ENCODE data around the gene CASP8AP2. TPM values are rescaled to one million over a fixed set of nuclear protein-coding genes. Genes with fewer than 3 reads are reported as not detected.
"Not testable (repeated sequence)": the region's sequence is repeated elsewhere in the genome, so short reads cannot be mapped to it uniquely, and the experiment has no call there.

The CASP8AP2 gene
- total RNA-seq, 1 donor, result 13.0 TPM

DNA sequence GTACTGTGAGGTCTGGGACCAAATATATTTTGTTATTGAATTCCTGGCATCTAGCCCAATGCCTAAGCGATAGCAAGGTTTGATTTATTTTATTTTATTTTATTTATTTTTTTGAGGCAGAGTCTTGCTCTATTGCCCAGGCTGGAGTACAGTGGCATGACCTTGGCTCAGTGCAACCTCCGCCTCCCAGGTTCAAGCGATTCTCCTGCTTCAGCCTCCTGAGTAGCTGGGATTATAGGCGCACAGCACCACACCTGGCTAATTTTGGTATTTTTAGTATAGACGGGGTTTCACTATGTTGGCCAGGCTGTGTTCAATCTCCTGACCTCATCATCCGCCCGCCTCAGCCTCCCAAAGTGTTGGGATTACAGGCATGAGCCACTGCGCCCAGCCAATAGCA is 62.9 kb downstream of the CASP8AP2 start:
- not testable (repeated sequence) for H3K27ac ChIP-seq (ENCODE audit: low read depth, low read length); H3K36me3 ChIP-seq (ENCODE audit: insufficient read depth, low read length); DNase-seq (ENCODE audit: insufficient read length, low spot score, missing footprints); H2AFZ ChIP-seq (ENCODE audit: low read length); H3K4me3 ChIP-seq (ENCODE audit: insufficient read depth, low read length); H4K20me1 ChIP-seq (ENCODE audit: insufficient read depth, low read length); H3K79me2 ChIP-seq (ENCODE audit: insufficient read depth, low read length); H3K9me3 ChIP-seq (ENCODE audit: low read depth, low read length); H3K4me1 ChIP-seq (ENCODE audit: insufficient read depth, low read length); H3K4me2 ChIP-seq (ENCODE audit: insufficient read depth, low read length)
- H3K27me3 ChIP-seq (ENCODE audit: insufficient read depth, low read length), result peaks cover 12% of the 10 kb centered on the region

DNA sequence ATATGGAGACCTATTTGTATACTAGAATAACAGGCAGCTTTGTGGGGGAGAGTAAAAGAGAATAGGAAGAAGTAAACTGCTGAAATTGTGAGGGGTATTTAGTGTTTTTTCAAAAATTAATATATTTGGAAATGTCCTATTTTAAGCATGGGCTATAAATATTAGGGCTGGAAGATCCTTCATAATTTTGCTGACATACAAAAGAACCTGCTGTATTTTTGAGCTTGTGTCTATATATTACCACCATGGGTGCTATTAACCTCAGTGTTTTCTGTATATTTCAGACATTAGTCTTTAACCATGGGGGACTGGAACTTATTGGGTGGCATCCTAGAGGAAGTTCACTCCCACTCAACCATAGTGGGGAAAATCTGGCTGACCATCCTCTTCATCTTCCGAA is 64.5 kb downstream of the CASP8AP2 start, which contains the start of gene GJA10:
Gene GJA10 (plus strand): TSS at position 301 of the 400 bp plus-strand sequence. CDS start 0 bp downstream, at position 301.
- DNase-seq (ENCODE audit: insufficient read length, low spot score, missing footprints), result no peak
- H3K36me3 ChIP-seq (ENCODE audit: insufficient read depth, low read length), result no peaks in the 10 kb centered on the region
- peaks cover 11% of the 10 kb centered on the region for H3K27me3 ChIP-seq (ENCODE audit: insufficient read depth, low read length)
- H3K27ac ChIP-seq (ENCODE audit: low read depth, low read length), result no peak within 1 kb of the TSS
- H4K20me1 ChIP-seq (ENCODE audit: insufficient read depth, low read length), result no peaks in the 10 kb centered on the region
- no peak within 1 kb of the TSS for H2AFZ ChIP-seq (ENCODE audit: low read length)
- H3K79me2 ChIP-seq (ENCODE audit: insufficient read depth, low read length), result no peaks in the 10 kb centered on the region
- H3K9me3 ChIP-seq (ENCODE audit: low read depth, low read length), result no peaks in the 10 kb centered on the region
- no peak within 1 kb of the TSS for H3K4me2 ChIP-seq (ENCODE audit: insufficient read depth, low read length)
- TF ChIP-seq, protein P1, sequence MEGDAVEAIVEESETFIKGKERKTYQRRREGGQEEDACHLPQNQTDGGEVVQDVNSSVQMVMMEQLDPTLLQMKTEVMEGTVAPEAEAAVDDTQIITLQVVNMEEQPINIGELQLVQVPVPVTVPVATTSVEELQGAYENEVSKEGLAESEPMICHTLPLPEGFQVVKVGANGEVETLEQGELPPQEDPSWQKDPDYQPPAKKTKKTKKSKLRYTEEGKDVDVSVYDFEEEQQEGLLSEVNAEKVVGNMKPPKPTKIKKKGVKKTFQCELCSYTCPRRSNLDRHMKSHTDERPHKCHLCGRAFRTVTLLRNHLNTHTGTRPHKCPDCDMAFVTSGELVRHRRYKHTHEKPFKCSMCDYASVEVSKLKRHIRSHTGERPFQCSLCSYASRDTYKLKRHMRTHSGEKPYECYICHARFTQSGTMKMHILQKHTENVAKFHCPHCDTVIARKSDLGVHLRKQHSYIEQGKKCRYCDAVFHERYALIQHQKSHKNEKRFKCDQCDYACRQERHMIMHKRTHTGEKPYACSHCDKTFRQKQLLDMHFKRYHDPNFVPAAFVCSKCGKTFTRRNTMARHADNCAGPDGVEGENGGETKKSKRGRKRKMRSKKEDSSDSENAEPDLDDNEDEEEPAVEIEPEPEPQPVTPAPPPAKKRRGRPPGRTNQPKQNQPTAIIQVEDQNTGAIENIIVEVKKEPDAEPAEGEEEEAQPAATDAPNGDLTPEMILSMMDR (IDR thresholded peaks at IDR 0.05; ENCODE audit: extremely low read depth, low read depth, low read length), result no peak
- H3K4me1 ChIP-seq (ENCODE audit: insufficient read depth, low read length), result no peaks in the 10 kb centered on the region
- no peak within 1 kb of the TSS for H3K4me3 ChIP-seq (ENCODE audit: insufficient read depth, low read length)

GRCh38 chr6:89895276-89895874 is 65.7 kb downstream of the CASP8AP2 start:
- Histone ChIP-seq H3K4me2 (ENCODE audit: insufficient read depth, low read length) (no peak overlapping the region), H3K9me3 (ENCODE audit: low read depth, low read length) (no peaks in the 10 kb centered on the region), H4K20me1 (ENCODE audit: insufficient read depth, low read length) (no peaks in the 10 kb centered on the region), H3K79me2 (ENCODE audit: insufficient read depth, low read length) (no peaks in the 10 kb centered on the region), H3K36me3 (ENCODE audit: insufficient read depth, low read length) (no peaks in the 10 kb centered on the region), H3K27ac (ENCODE audit: low read depth, low read length) (no peak overlapping the region), H2AFZ (ENCODE audit: low read length) (no peak overlapping the region), H3K4me3 (ENCODE audit: insufficient read depth, low read length) (no peak overlapping the region), H3K27me3 (ENCODE audit: insufficient read depth, low read length) (peaks cover 4% of the 10 kb centered on the region), H3K4me1 (ENCODE audit: insufficient read depth, low read length) (no peaks in the 10 kb centered on the region)
- TF ChIP-seq, protein P1 (IDR thresholded peaks at IDR 0.05; ENCODE audit: extremely low read depth, low read depth, low read length), result no peak
- peak; percentile 69 for DNase-seq (ENCODE audit: insufficient read length, low spot score, missing footprints)

DNA sequence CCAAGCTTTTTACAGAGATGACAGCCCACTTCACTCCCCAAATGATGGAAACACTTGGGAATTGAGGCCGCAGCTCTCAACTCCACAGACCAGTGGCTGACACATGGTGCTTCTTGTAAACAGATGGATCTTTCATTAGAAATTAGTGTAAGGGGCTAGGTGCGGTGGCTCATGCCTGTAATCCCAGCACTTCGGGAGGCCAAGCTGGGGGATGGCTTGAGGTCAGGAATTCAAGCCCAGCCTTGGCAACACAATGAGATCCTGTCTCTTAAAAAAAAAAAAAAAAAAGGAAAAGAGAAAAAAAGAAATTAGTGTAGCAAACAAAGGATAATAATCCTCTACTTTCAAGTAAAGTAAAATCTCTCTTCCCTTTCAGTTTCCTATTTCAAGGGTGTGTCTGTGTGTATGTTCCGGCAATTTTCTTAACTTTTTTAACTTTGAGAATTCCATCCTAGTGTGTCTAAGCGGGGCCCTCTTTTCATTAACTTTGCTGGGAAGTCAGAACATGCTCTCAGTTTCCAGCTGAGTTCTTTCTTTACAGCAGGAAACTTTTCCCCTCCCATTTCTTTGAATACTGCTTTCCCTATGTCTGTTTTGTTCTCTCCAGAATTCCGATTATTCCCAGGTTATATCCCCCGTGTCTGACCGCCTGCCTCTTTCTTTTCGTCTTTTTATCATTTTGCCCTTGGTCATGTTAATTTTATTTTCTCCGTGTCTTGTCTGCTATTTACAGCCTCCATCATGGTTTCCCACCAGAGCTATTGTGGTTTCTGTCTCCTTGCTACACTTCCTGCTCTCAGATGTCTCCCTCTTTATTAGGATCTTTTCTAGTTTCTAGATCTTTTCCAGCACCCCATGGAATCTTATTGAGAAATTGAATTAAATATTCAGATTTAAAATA is 80.6 kb downstream of the CASP8AP2 start:
- not testable (repeated sequence) for H3K27me3 ChIP-seq (ENCODE audit: insufficient read depth, low read length); DNase-seq (ENCODE audit: insufficient read length, low spot score, missing footprints); H3K9me3 ChIP-seq (ENCODE audit: low read depth, low read length); H2AFZ ChIP-seq (ENCODE audit: low read length); H3K4me1 ChIP-seq (ENCODE audit: insufficient read depth, low read length); H4K20me1 ChIP-seq (ENCODE audit: insufficient read depth, low read length); H3K79me2 ChIP-seq (ENCODE audit: insufficient read depth, low read length); H3K36me3 ChIP-seq (ENCODE audit: insufficient read depth, low read length); H3K27ac ChIP-seq (ENCODE audit: low read depth, low read length); H3K4me2 ChIP-seq (ENCODE audit: insufficient read depth, low read length); H3K4me3 ChIP-seq (ENCODE audit: insufficient read depth, low read length)

DNA sequence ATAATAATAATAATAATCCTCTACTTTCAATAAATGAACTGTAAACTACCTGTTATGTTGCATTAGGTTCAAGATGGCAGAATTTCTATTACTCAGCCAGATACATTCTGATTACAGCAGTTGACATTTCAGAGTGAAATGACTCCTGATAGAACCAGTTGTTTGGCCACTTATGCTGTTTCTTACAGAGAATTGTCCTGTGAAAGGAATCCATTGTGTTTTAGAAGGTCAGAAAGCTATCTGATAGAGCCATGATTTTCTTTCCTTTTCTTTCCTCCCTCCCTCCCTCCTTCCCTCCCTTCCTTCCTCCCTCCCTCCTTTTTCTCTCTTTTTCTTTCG is 81.2 kb downstream of the CASP8AP2 start:
- H3K9me3 ChIP-seq (ENCODE audit: low read depth, low read length), result no peaks in the 10 kb centered on the region
- no peaks in the 10 kb centered on the region for H4K20me1 ChIP-seq (ENCODE audit: insufficient read depth, low read length)
- no peak overlapping the region for H2AFZ ChIP-seq (ENCODE audit: low read length)
- no peak overlapping the region for H3K4me2 ChIP-seq (ENCODE audit: insufficient read depth, low read length)
- DNase-seq (ENCODE audit: insufficient read length, low spot score, missing footprints), result no peak
- H3K4me1 ChIP-seq (ENCODE audit: insufficient read depth, low read length), result no peaks in the 10 kb centered on the region
- H3K36me3 ChIP-seq (ENCODE audit: insufficient read depth, low read length), result no peaks in the 10 kb centered on the region
- H3K79me2 ChIP-seq (ENCODE audit: insufficient read depth, low read length), result no peaks in the 10 kb centered on the region
- TF ChIP-seq, protein P1 (IDR thresholded peaks at IDR 0.05; ENCODE audit: extremely low read depth, low read depth, low read length), result no peak
- H3K27ac ChIP-seq (ENCODE audit: low read depth, low read length), result no peak overlapping the region
- no peaks in the 10 kb centered on the region for H3K27me3 ChIP-seq (ENCODE audit: insufficient read depth, low read length)
- H3K4me3 ChIP-seq (ENCODE audit: insufficient read depth, low read length), result no peak overlapping the region

Measured in osteoblast (primary cell).